Activated T-cell treated with anti-CD3 and anti-CD28 coated beads for 48 hours (primary cell): ENCODE data around the gene DOCK3.
"Not testable (repeated sequence)": the region's sequence is repeated elsewhere in the genome, so short reads cannot be mapped to it uniquely, and the experiment has no call there.

Source experiments
- DNase-seq: peaks from one replicate; pipeline ENCODE4 v3.0.0-alpha.2; 2020; ENCODE audit warnings: low read depth

The DOCK3 gene

GRCh38 chr3:50983887-50984286 is 309.2 kb downstream of the DOCK3 start:
- DNase-seq = no peak

- DNase-seq = no peak
Measured at GRCh38 chr3:50985893-50986292, 311.2 kb downstream of the DOCK3 start.

DNA sequence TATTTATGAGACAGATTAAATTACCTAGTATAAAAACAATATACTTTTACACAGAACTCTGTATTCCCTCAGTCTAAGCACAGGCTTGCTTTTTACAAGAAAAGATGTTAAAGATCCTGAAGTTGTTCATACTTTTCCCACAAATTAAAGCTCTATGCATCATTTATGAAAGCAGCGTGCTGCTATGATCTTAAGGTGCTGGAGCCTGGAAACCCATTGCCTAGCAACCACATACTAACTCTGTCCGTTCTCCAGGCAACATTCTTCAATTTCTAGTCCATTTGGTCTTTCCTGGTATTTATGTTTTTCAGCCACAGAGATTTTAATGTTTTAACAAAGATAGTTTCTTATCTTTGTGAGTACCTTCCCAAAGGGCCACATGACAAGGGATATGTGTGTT is 312.0 kb downstream of the DOCK3 start:
- DNase-seq = no peak

GRCh38 chr3:50994537-50994936 is 319.8 kb downstream of the DOCK3 start:
- DNase-seq = no peak

DNA sequence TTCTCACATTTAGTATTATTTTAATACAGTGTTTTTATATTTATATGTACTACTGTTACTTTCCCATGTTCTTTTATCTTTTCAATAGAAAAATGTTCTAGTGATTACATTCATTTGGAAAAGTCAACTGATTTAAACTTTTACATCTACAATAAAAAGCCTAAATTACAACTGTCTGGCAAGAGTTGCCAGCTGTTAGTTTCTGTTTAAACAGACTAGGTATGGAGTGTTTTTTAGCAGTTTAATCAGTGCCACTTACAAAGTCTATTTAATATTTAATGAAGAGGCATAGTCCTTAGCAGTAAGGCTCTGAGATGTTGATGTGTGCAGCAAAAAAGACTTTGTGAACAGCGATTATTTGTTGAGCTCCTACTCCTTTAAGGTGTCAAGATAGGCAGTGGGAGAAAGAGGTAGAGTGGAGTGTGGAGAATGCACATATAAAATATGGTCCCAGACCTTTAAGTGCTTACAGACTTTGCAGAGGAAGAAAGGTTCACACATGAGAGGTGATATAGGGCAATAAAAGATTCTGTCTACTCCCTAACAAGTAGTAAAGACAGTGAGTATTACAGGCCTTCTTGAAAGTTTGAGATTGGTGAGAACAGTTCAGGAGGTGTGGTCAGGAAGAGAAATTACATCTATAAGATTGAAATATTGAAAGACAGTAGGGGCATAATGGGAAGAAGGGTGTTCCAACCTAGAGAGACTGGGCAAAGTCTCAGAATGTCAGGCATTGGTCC is 320.5 kb downstream of the DOCK3 start:
- DNase-seq = no peak

DNA sequence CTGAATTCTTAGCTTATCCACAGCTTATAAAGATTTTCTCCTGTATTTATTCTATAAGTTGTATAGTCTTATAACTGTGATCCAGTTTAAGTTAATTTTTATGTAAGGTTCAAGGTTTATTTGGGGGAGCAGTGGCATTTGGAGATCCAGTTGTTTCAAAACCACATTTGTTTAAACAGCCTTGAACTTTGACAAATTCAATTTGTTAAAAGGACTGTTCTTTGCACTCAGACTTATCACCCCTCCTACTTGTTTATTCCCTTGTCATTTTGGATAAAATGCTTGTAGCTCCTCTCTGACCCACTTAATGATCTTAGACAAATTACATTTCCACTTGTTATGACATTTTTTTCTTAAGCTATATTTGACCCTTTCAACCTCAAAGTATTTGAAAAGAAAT is 327.8 kb downstream of the DOCK3 start:
- DNase-seq = no peak

DNA sequence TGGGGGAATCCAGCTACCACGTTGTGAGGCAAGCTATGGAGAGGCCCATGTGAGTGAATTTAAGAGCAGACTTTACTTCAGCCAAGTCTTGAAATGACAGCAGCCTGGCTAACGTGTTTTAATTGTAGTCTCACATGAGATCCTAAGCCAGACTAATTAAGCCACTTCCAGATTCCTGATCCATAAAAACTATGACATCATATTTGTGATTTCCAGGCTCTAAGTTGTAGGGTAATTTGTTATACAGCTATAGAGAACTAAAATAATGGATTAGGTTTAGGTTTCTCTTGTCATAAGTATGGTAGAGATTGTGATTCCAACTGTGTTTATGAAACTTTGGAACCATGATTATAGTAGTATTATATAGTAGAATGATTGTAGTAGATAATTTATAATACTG is 329.5 kb downstream of the DOCK3 start:
- DNase-seq = no peak

DNA sequence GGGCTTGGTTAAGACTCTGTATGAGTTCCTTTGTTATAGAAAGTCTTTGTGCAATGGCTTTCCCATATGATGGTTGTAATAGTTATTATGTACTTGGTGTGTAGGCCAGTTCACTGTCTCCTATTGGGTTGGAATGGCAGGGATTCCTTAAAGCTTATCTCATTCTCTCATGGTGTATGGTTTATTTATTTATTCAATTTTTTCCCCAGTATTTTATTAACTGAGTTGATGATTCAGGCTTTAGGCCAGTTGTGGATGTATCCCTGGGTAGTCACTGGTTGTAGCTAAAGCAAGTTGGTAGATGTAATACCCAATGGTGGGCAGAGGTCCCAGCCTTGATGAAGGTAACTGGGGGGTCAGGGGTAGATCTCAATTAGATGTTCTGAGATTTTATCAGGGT is 349.4 kb downstream of the DOCK3 start:
- no peak for DNase-seq

- peak; percentile 40 for DNase-seq
Measured at GRCh38 chr3:51024765-51025632, 350.3 kb downstream of the DOCK3 start.

DNA sequence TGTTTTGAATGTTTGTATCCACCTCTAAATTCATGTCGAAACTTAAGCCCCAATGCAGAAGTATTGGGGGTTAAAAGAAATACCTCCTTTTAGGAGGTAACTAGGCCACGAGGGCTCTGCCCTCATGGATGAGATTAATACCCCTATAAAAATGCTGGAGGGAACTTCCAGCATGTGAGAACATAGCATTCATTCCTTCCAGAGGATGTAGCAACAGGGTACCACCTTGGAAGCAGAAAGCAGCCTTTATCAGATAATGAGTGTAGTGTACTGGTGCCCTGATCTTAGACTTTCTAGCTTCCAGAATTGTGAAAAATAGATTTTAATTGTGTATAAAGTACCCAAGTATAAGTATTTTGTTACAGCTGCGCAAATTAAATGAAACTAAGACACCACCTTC is 356.9 kb downstream of the DOCK3 start:
- no peak for DNase-seq

DNA sequence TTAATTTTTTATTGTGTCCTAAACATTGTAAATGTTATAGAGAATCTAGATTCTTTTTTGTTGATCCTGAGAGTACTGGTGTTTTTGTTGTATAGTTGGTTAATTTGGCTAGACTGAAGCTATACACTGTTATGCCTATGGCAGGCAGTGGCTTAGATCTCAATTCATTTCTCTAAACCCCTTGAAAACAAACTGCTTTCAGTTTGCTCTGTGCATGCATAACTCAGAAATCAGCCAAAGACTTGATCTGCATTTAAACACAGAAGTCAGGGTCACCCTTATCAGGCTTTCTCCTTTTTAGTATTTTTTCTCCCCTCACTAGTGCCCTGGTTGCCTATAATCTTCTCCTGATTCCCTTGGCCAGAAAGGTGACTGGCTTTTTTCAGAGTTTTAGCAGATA is 360.9 kb downstream of the DOCK3 start:
- DNase-seq = no peak

- no peak for DNase-seq
Measured at GRCh38 chr3:51044982-51045381, 370.3 kb downstream of the DOCK3 start.

GRCh38 chr3:51052562-51052961 is 377.8 kb downstream of the DOCK3 start:
- no peak for DNase-seq

DNA sequence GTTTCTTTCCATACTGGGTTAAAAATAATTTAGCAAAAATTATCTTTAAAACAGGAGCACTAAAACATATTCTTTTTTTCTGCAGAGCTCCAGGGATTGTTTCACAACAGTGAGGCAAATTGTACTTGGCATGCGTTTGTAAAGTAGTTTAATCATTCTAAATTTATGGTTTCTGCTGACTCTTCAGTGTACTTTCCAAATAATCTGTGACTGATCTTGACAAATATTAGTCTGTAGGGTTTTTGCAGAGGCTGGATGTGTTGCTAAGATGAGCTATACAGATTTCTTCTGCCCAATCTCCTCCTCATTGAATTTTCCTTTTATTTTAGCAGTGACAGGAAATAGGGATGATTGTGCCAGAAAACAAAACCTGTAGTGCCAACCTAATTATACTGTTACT is 382.4 kb downstream of the DOCK3 start:
- DNase-seq = no peak

GRCh38 chr3:51063053-51063452 is 388.3 kb downstream of the DOCK3 start:
- DNase-seq = no peak

- no peak for DNase-seq
Measured at GRCh38 chr3:51075221-51075775, 400.6 kb downstream of the DOCK3 start.

GRCh38 chr3:51082363-51082762 is 407.6 kb downstream of the DOCK3 start:
- DNase-seq = no peak

DNA sequence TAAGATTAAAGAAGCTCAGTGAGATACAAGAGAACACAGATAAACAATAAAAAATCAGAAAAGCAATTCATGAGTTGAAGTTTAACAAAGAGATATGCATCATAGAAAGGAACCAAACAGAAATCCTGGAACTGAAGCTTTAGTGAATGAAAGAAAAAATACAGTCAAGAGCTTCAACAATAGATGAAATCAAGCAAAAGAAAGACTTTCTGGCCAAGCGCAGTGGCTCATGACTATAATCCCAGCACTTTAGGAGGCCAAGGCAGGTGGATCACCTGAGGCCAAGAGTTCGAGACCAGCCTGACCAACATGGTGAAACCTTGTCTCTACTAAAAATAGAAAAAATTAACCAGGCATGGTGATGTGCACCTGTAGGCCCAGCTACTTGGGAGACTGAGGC is 408.8 kb downstream of the DOCK3 start:
- no peak for DNase-seq

GRCh38 chr3:51092141-51092540 is 417.4 kb downstream of the DOCK3 start:
- not testable (repeated sequence) for DNase-seq

DNA sequence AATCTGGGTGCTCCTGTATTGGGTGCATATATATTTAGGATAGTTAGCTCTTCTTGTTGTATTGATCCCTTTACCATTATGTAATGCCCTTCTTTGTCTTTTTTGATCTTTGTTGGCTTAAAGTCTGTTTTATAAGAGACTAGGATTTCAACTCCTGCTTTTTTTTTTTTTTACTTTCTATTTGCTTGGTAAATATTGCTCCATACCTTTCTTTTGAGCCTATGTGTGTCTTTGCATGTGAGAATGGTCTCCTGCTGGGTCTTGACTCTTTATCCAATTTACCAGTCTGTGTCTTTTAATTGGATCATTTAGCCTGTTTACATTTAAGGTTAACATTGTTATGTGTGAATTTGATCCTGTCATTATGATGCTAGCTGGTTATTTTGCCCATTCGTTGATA is 420.1 kb downstream of the DOCK3 start:
- DNase-seq = not testable (repeated sequence)

- DNase-seq = peak; percentile 4
Measured at GRCh38 chr3:51099794-51100535, 425.2 kb downstream of the DOCK3 start.

DNA sequence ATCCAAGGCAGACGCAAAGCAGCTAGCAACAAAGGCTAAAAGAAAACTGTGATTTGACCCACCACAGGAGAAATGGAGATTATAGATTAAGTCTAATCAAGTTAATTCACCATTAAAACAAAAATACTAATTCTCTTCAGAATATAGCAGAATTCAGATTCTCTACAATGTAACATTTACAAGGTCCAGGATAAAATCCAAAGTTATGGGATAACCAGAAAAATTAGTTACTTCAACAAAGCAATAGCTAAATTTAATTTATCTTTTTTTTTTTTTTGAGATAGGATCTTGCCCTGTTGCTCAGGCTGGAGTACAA is 425.8 kb downstream of the DOCK3 start:
- DNase-seq = no peak

DNA sequence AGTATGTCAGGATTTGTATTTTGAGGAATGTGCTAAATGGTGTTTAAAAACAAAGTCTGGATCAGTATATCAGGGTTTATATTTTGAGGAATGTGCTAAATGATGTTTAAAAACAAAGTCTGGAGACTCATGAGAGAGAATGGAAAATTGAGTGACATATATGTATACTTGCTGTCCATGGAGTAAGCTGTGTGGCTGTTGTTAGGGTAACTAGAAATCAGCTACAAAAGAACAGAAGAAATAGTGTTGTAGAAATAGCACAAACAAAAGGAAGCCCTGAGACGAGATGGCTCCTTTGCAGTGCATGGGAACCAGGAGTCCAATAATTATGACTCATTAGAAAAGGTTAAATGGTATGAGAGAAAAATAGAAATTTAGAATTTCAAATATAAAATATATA is 427.7 kb downstream of the DOCK3 start:
- DNase-seq = no peak
